ENCODE data around the gene DAB2. TPM values are rescaled to one million over a fixed set of nuclear protein-coding genes. Genes with fewer than 3 reads are reported as not detected.
A peak's percentile ranks its signal among the peaks of the same experiment; 100 is the strongest.

DAB2 gene
- total RNA-seq, 1 donor from 2014 or later = 33.6 TPM

GRCh38 chr5:39379693-39380092 lies 45.1 kb downstream of the DAB2 start:
- H3K4me1 ChIP-seq = no peaks in the 10 kb centered on the region
- H3K9me3 ChIP-seq = no peaks in the 10 kb centered on the region
- peaks cover 33 to 61% of the 10 kb centered on the region in 2 donors for H3K36me3 ChIP-seq
- no peak overlapping the region for H3K27ac ChIP-seq
- intact Hi-C loops (cut with DNase I) = loop anchor here (5.0 kb wide), 1 partner anchor 48 kb away; no protein-coding TSS in a partner anchor
- no peak for DNase-seq (ENCODE audit: low spot score in 2 of 2)
- H3K4me3 ChIP-seq = no peak overlapping the region
- TF ChIP-seq CTCF (IDR thresholded peaks at IDR 0.05) = no peak
- no peaks in the 10 kb centered on the region for H3K27me3 ChIP-seq

GRCh38 chr5:39377613-39378012 lies 47.2 kb downstream of the DAB2 start:
- peaks cover 44 to 77% of the 10 kb centered on the region in 2 donors for H3K36me3 ChIP-seq
- TF ChIP-seq CTCF (IDR thresholded peaks at IDR 0.05) = no peak
- no peak for DNase-seq (ENCODE audit: low spot score in 2 of 2)
- no peaks in the 10 kb centered on the region for H3K27me3 ChIP-seq
- H3K9me3 ChIP-seq = no peaks in the 10 kb centered on the region
- no peak overlapping the region for H3K27ac ChIP-seq
- H3K4me1 ChIP-seq = no peaks in the 10 kb centered on the region
- intact Hi-C loops (cut with DNase I) = loop anchor here (5.0 kb wide), 1 partner anchor 50 kb away; no protein-coding TSS in a partner anchor
- H3K4me3 ChIP-seq = no peak overlapping the region

- Histone ChIP-seq H3K4me1 (no peaks in the 10 kb centered on the region), H3K36me3 (peaks cover 39 to 75% of the 10 kb centered on the region in 2 donors), H3K4me3 (no peak overlapping the region), H3K9me3 (no peaks in the 10 kb centered on the region), H3K27ac (no peak overlapping the region), H3K27me3 (no peaks in the 10 kb centered on the region)
- intact Hi-C loops (cut with DNase I) = loop anchor here (1.0 to 5.0 kb wide), 3 partner anchors 51 to 194 kb away; no protein-coding TSS in a partner anchor
- TF ChIP-seq CTCF (IDR thresholded peaks at IDR 0.05) = peak; percentile 37 to 83 (median 72)
- no peak for DNase-seq (ENCODE audit: low spot score in 2 of 2)
These were observed 48.5 kb downstream of the DAB2 start for GRCh38 chr5:39376293-39376714.

GRCh38 chr5:39373791-39374190 lies 51.0 kb downstream of the DAB2 start:
- intact Hi-C loops (cut with DNase I) = no loop called here
- no peak for TF ChIP-seq CTCF (IDR thresholded peaks at IDR 0.05)
- no peaks in the 10 kb centered on the region for H3K9me3 ChIP-seq
- no peak overlapping the region for H3K27ac ChIP-seq
- no peak overlapping the region for H3K4me3 ChIP-seq
- no peaks in the 10 kb centered on the region for H3K27me3 ChIP-seq
- H3K4me1 ChIP-seq = no peaks in the 10 kb centered on the region
- no peak for DNase-seq (ENCODE audit: low spot score in 2 of 2)
- H3K36me3 ChIP-seq = peaks cover 31 to 68% of the 10 kb centered on the region in 2 donors

GRCh38 chr5:39371367-39371635 lies 53.5 kb downstream of the DAB2 start:
- H3K36me3 ChIP-seq = peaks cover 27 to 53% of the 10 kb centered on the region in 2 donors
- no peaks in the 10 kb centered on the region for H3K27me3 ChIP-seq

More at GRCh38 chr5:39371367-39371635, 53.5 kb downstream of the DAB2 start:
- no peak for DNase-seq (ENCODE audit: low spot score in 2 of 2)
- intact Hi-C loops (cut with DNase I) = no loop called here
- H3K9me3 ChIP-seq = no peaks in the 10 kb centered on the region
- no peak for TF ChIP-seq CTCF (IDR thresholded peaks at IDR 0.05)
- no peak overlapping the region for H3K27ac ChIP-seq
- no peaks in the 10 kb centered on the region for H3K4me1 ChIP-seq
- H3K4me3 ChIP-seq = no peak overlapping the region

Measured in ascending aorta (tissue), 2 donors.